ENCODE results near the gene FMN1.
"Not testable (repeated sequence)": the region's sequence is repeated elsewhere in the genome, so short reads cannot be mapped to it uniquely, and the experiment has no call there.

Gene FMN1

GRCh38 chr15:32956711-32957110, 237.8 kb downstream of the FMN1 start:
- no peak for TF ChIP-seq CTCF (IDR thresholded peaks at IDR 0.05; ENCODE audit: control insufficient read depth, insufficient read depth, low read depth, low read length, missing control alignments)

DNA sequence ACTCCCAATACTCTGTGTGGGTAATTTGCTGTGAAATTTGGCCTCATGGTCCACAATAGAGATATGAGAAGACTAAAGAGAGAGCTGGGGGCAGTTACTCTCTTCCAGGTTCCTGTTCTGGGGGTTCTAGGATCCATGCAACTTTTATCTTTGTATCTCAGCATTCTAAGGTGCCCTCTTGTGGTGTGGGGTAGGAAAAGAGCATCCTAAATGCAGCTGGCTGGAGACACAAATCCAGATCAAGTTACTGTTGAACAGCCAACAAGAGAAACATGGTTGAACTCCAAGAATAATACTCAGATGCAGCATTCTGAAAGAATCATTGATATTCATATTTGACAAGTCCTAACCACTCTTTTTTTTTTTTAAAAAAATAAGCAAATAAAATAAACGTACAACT, 238.5 kb downstream of the FMN1 start:
- H3K4me3 ChIP-seq (ENCODE audit: control insufficient read depth, low read depth, low read length) = no peak overlapping the region
- peak; percentile 73 for TF ChIP-seq CTCF (IDR thresholded peaks at IDR 0.05; ENCODE audit: control insufficient read depth, insufficient read depth, low read depth, low read length, missing control alignments)
- peak; percentile 80 for DNase-seq (ENCODE audit: low read depth)

More at GRCh38 chr15:32956711-32957110, 237.8 kb downstream of the FMN1 start:
- H3K4me3 ChIP-seq (ENCODE audit: control insufficient read depth, low read depth, low read length) = no peak overlapping the region
- no peak for DNase-seq (ENCODE audit: low read depth)

GRCh38 chr15:32953533-32953910, 241.0 kb downstream of the FMN1 start:
- no peak for DNase-seq (ENCODE audit: low read depth)
- H3K4me3 ChIP-seq (ENCODE audit: control insufficient read depth, low read depth, low read length) = no peak overlapping the region
- no peak for TF ChIP-seq CTCF (IDR thresholded peaks at IDR 0.05; ENCODE audit: control insufficient read depth, insufficient read depth, low read depth, low read length, missing control alignments)

DNA sequence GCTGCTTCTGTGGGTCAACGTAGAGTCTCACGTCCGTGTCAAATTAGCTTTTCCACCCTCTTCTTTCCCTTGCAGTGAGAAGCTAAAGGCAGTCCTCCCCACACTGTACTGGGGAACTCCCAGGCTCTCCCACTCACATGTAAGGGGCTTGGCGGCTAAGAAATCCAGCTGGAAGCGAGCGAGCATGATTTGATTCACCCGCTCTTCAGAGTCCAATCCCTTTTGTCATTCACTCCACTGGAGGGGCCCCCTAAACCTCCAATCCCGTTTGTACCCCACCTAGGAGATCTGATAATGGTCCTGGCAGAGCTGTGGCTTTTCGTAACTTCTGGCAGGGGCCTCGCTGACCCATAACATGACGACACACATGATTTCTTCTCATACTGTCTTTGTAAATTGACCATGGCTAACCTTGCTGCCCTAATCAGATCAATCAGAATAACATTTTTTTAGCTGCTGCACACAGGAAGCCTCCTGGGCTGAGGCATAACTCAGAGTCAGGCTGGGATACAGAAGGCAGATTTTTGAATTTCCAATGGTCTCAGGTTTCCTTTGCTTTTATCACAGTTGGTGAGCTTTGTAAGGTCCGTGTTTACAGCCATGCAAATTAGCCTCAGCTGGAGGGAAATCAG, 241.5 kb downstream of the FMN1 start:
- H3K4me3 ChIP-seq (ENCODE audit: control insufficient read depth, low read depth, low read length) = no peak overlapping the region
- TF ChIP-seq CTCF (IDR thresholded peaks at IDR 0.05; ENCODE audit: control insufficient read depth, insufficient read depth, low read depth, low read length, missing control alignments) = no peak
- no peak for DNase-seq (ENCODE audit: low read depth)

- DNase-seq (ENCODE audit: low read depth) = no peak
Measured at GRCh38 chr15:32951736-32952464, 242.6 kb downstream of the FMN1 start.

GRCh38 chr15:32950051-32950450, 244.5 kb downstream of the FMN1 start:
- not testable (repeated sequence) for H3K4me3 ChIP-seq (ENCODE audit: control insufficient read depth, low read depth, low read length); DNase-seq (ENCODE audit: low read depth)

More at GRCh38 chr15:32951736-32952464, 242.6 kb downstream of the FMN1 start:
- TF ChIP-seq CTCF (IDR thresholded peaks at IDR 0.05; ENCODE audit: control insufficient read depth, insufficient read depth, low read depth, low read length, missing control alignments) = no peak
- H3K4me3 ChIP-seq (ENCODE audit: control insufficient read depth, low read depth, low read length) = no peak overlapping the region

- DNase-seq (ENCODE audit: low read depth) = no peak
Measured at GRCh38 chr15:32946210-32946609, 248.3 kb downstream of the FMN1 start.

More at GRCh38 chr15:32946210-32946609, 248.3 kb downstream of the FMN1 start:
- no peak overlapping the region for H3K4me3 ChIP-seq (ENCODE audit: control insufficient read depth, low read depth, low read length)
- TF ChIP-seq CTCF (IDR thresholded peaks at IDR 0.05; ENCODE audit: control insufficient read depth, insufficient read depth, low read depth, low read length, missing control alignments) = no peak

All from AG09309 (cell line).